Neuronal stem cell (in vitro differentiated cells): ENCODE measurements around the gene FADS3.

Source experiments
- DNase-seq: peaks from one replicate; pipeline ENCODE4 v3.0.0-alpha.2; 2013; ENCODE audit warnings: low spot score
- H2AFZ ChIP-seq: one replicate; pipeline ENCODE4 v1.6.1; 2013; ENCODE audit warnings: mild to moderate bottlenecking, low read length, inconsistent platforms
- H2AK5ac ChIP-seq: 2 replicates; pipeline ENCODE4 v1.6.1; 2013; ENCODE audit warnings: low read depth, mild to moderate bottlenecking, inconsistent platforms, low read length, moderate library complexity, mixed read lengths
- H2BK120ac ChIP-seq: 2 replicates; pipeline ENCODE4 v1.6.1; 2013; ENCODE audit warnings: low read depth, mild to moderate bottlenecking, inconsistent platforms, low read length, moderate library complexity, mixed read lengths
- H2BK12ac ChIP-seq: one replicate; pipeline ENCODE4 v1.6.1; 2013; ENCODE audit warnings: low read length, inconsistent platforms
- H2BK15ac ChIP-seq: 2 replicates; pipeline ENCODE4 v1.6.1; 2013; ENCODE audit warnings: mild to moderate bottlenecking, low read length, inconsistent platforms, mixed read lengths
- H2BK5ac ChIP-seq: one replicate; pipeline ENCODE4 v1.6.1; 2013; ENCODE audit warnings: inconsistent platforms, mild to moderate bottlenecking, low read length, moderate library complexity
- H3K14ac ChIP-seq: one replicate; pipeline ENCODE4 v1.6.1; 2013; ENCODE audit warnings: low read length, inconsistent platforms
- H3K18ac ChIP-seq: 2 replicates; pipeline ENCODE4 v1.6.1; 2013; ENCODE audit warnings: low read length, inconsistent platforms
- H3K23ac ChIP-seq: 2 replicates; pipeline ENCODE4 v1.6.1; 2013; ENCODE audit warnings: low read depth, mild to moderate bottlenecking, mixed read lengths, low read length, inconsistent platforms; ENCODE audit not compliant: poor library complexity
- H3K27ac ChIP-seq: replicated peaks from 3 replicates; pipeline ENCODE4 v1.5.1; 2013; ENCODE audit warnings: low read length, inconsistent platforms
- H3K27me3 ChIP-seq, 3 experiments: 2 replicates each; pipeline ENCODE4 v1.6.1; 2013; ENCODE audit warnings: low read length in 3 of 3, mild to moderate bottlenecking in 2 of 3, inconsistent platforms in 1 of 3, low read depth in 1 of 3, mixed read lengths in 1 of 3, moderate library complexity in 1 of 3; ENCODE audit not compliant: control insufficient read depth in 3 of 3, insufficient read depth in 3 of 3
- H3K36me3 ChIP-seq, 2 donors: replicated peaks in 1 of 2; 2 replicates each; pipeline ENCODE4 v1.6.1; 2013; ENCODE audit warnings: low read length in 2 of 2; ENCODE audit not compliant: control insufficient read depth in 2 of 2, insufficient read depth in 2 of 2
- H3K4ac ChIP-seq: 2 replicates; pipeline ENCODE4 v1.6.1; 2013; ENCODE audit warnings: inconsistent platforms, mild to moderate bottlenecking, low read length, moderate library complexity
- H3K4me1 ChIP-seq, 2 donors: 1 replicate in 1 of 2; 2 replicates in 1 of 2; pipeline ENCODE4 v1.6.1; 2013; ENCODE audit warnings: low read length in 2 of 2, low read depth in 1 of 2; ENCODE audit not compliant: control insufficient read depth in 2 of 2, insufficient read depth in 1 of 2
- H3K4me2 ChIP-seq: one replicate; pipeline ENCODE4 v1.6.1; 2013; ENCODE audit warnings: mild to moderate bottlenecking, low read length, inconsistent platforms; ENCODE audit not compliant: insufficient read depth, poor library complexity, severe bottlenecking
- H3K4me3 ChIP-seq, 2 donors: 2 replicates each; pipeline ENCODE4 v1.5.1; 2013; ENCODE audit warnings: low read length in 2 of 2, mild to moderate bottlenecking in 2 of 2, inconsistent platforms in 1 of 2, moderate library complexity in 1 of 2
- H3K79me1 ChIP-seq: one replicate; pipeline ENCODE4 v1.6.1; 2013; ENCODE audit warnings: low read depth, mild to moderate bottlenecking, inconsistent platforms, low read length, moderate library complexity
- H3K9ac ChIP-seq: one replicate; pipeline ENCODE4 v1.6.1; 2013; ENCODE audit warnings: mild to moderate bottlenecking, low read depth, low read length, inconsistent platforms; ENCODE audit not compliant: poor library complexity
- H3K9me3 ChIP-seq, 2 donors: replicated peaks in 1 of 2; 2 replicates each; pipeline versions ENCODE3 to v1.6.1; 2013; ENCODE audit warnings: low read length in 2 of 2, mild to moderate bottlenecking in 2 of 2, inconsistent platforms in 1 of 2, low read depth in 1 of 2, mixed read lengths in 1 of 2, moderate library complexity in 1 of 2; ENCODE audit not compliant: control insufficient read depth in 2 of 2, insufficient read depth in 1 of 2
- H4K8ac ChIP-seq: one replicate; pipeline ENCODE4 v1.6.1; 2013; ENCODE audit warnings: low read depth, mild to moderate bottlenecking, inconsistent platforms, low read length, moderate library complexity
- H4K91ac ChIP-seq: one replicate; pipeline ENCODE4 v1.6.1; 2013; ENCODE audit warnings: low read length, low read depth, mild to moderate bottlenecking, inconsistent platforms; ENCODE audit not compliant: poor library complexity
- WGBS, 2 donors: extraction: QIAGEN DNeasy Blood & Tissue Kit; methylation state at CpG; one replicate each; pipeline ENCODE4 v1.1.7; 2013; ENCODE audit warnings: missing lambda C conversion rate in 2 of 2, mixed read lengths in 1 of 2; ENCODE audit not compliant: insufficient read length in 2 of 2, insufficient replicate concordance in 1 of 2; ENCODE audit errors: extremely low coverage in 2 of 2; 5-methylcytosine and 5-hydroxymethylcytosine counted together

The FADS3 gene

GRCh38 chr11:61917334-61918109 is 26.2 kb upstream of the FADS3 start, which contains the start of gene RAB3IL1:
Gene RAB3IL1, minus strand, starts transcription at chr11:61917566. Its CDS starts 199 bp downstream, at chr11:61917367.
- Histone ChIP-seq H3K23ac (peak within 1 kb of the TSS; percentile 61), H3K4me2 (peak within 1 kb of the TSS; percentile 98), H3K27ac (no peak within 1 kb of the TSS), H2BK5ac (no peak within 1 kb of the TSS), H3K9ac (peak within 1 kb of the TSS; percentile 79), H4K8ac (no peak within 1 kb of the TSS), H3K4me3 (peak within 1 kb of the TSS; percentile 38 to 79), H2BK15ac (peak within 1 kb of the TSS; percentile 70), H2AK5ac (peak within 1 kb of the TSS; percentile 82), H2AFZ (peak within 1 kb of the TSS; percentile 94), H3K4me1 (peaks cover 3% of the 10 kb centered on the region in 2 donors), H3K4ac (no peak within 1 kb of the TSS), H3K14ac (peak within 1 kb of the TSS; percentile 84), H4K91ac (no peak within 1 kb of the TSS), H2BK120ac (no peak within 1 kb of the TSS), H3K79me1 (peaks cover 1% of the 10 kb centered on the region), H2BK12ac (peak within 1 kb of the TSS; percentile 73), H3K27me3 (peaks cover 4 to 59% (median 24%) of the 10 kb centered on the region in 3 experiments), H3K9me3 (no peaks in the 10 kb centered on the region), H3K36me3 (no peaks in the 10 kb centered on the region), H3K18ac (peak within 1 kb of the TSS; percentile 75)
- peak; percentile 56 for DNase-seq
- no CpG with 5 or more reads among the region's 74 CpGs for WGBS, 2 donors

GRCh38 chr11:61916737-61917333 is 25.5 kb upstream of the FADS3 start:
- H2BK120ac ChIP-seq: no peak overlapping the region
- H3K36me3 ChIP-seq: no peaks in the 10 kb centered on the region
- no peak overlapping the region for H2BK5ac ChIP-seq
- DNase-seq: no peak
- H3K14ac ChIP-seq: peak overlapping the region; percentile 84
- peak overlapping the region; percentile 70 for H2BK15ac ChIP-seq
- peak overlapping the region; percentile 38 to 79 for H3K4me3 ChIP-seq
- H2AFZ ChIP-seq: peak overlapping the region; percentile 94
- no peaks in the 10 kb centered on the region for H3K9me3 ChIP-seq
- no peak overlapping the region for H3K27ac ChIP-seq
- H2AK5ac ChIP-seq: peak overlapping the region; percentile 51
- H3K27me3 ChIP-seq: peaks cover 4 to 61% (median 24%) of the 10 kb centered on the region in 3 experiments
- H4K91ac ChIP-seq: no peak overlapping the region
- H3K23ac ChIP-seq: no peak overlapping the region
- H2BK12ac ChIP-seq: no peak overlapping the region
- peak overlapping the region; percentile 98 for H3K4me2 ChIP-seq
- H3K79me1 ChIP-seq: peaks cover 1% of the 10 kb centered on the region
- H3K4ac ChIP-seq: no peak overlapping the region
- H3K4me1 ChIP-seq: peaks cover 3% of the 10 kb centered on the region in 2 donors
- no peak overlapping the region for H4K8ac ChIP-seq
- no CpG with 5 or more reads among the region's 32 CpGs for WGBS, 2 donors
- peak overlapping the region; percentile 79 for H3K9ac ChIP-seq
- peak overlapping the region; percentile 75 for H3K18ac ChIP-seq

DNA sequence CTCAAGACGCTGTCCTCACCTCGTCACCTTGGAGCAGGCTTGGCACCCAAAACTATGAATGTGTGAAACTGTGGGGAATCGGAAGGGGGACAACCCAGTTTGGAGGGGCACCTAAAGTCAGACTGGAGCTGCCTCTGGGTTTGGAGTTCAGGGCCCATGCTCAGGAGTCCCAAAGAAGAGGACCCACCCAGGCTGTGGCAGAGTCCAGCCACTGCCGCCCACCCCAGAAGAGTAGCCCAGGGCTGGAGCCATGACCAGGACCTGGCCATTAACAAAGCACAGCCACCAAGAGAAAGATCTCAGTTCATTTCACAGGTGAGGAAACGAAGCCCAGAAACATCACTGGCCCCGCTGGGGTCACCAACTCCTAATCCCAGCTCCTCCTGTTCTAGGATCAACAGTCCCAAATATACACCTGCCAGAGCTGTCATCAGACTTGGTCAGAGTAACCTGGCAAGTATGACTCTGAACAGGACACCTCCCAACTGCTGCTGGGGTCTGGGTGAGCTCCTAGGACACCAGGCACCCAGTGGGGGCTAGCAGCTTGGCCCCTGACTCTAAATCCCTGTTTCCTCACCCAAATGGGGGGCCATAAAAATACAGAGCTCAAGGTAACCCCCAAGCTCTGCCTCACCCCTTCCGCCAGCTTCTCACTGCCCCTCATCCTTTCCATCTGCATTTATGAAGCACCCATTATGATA is 23.3 kb upstream of the FADS3 start:
- Histone ChIP-seq H3K4me3 (no peak overlapping the region), H3K9ac (no peak overlapping the region), H2BK12ac (no peak overlapping the region), H3K27ac (no peak overlapping the region), H3K4me1 (peaks cover 3% of the 10 kb centered on the region in 2 donors), H4K91ac (no peak overlapping the region), H2BK5ac (no peak overlapping the region), H2AK5ac (no peak overlapping the region), H3K14ac (no peak overlapping the region), H2BK120ac (no peak overlapping the region), H2BK15ac (no peak overlapping the region), H4K8ac (no peak overlapping the region), H3K4ac (no peak overlapping the region), H3K4me2 (no peak overlapping the region), H3K27me3 (peaks cover 4 to 67% (median 24%) of the 10 kb centered on the region in 3 experiments), H3K36me3 (no peaks in the 10 kb centered on the region), H2AFZ (no peak overlapping the region), H3K18ac (no peak overlapping the region), H3K79me1 (peaks cover 1% of the 10 kb centered on the region), H3K9me3 (no peaks in the 10 kb centered on the region), H3K23ac (no peak overlapping the region)
- no CpG with 5 or more reads among the region's 7 CpGs for WGBS, 2 donors
- DNase-seq: no peak
